A549 (cell line): Measurements from ENCODE around the gene STARD13. TPM values are rescaled to one million over a fixed set of nuclear protein-coding genes. Genes with fewer than 3 reads are reported as not detected.
A peak's percentile ranks its signal among the peaks of the same experiment; 100 is the strongest.

Source experiments
- ATAC-seq, 2 experiments: fragments of 200-7000 bp in 1 of 2; fragments of >200 bp in 1 of 2; cut with Nextera tagmentation in 1 of 2; cut with Tn5 transposase in 1 of 2; 3 replicates each; pipeline versions ENCODE4 v1.8.0 to v1.9.1; 2018 to 2020; ENCODE audit warnings: mild to moderate bottlenecking in 1 of 2, moderate library complexity in 1 of 2
- CTCF ChIA-PET: fragments of 300-600 bp; sonication (Branson Sonifier 250); formaldehyde crosslinking; extraction: SDS; loops from one replicate; lab custom pipeline; 2021; ENCODE audit warnings: antibody characterized with exemption, inconsistent platforms; lab: Yijun Ruan, JAX
- POLR2A ChIA-PET: fragments of 350-600 bp; formaldehyde crosslinking; extraction: SDS; loops from one replicate; lab custom pipeline; 2021; ENCODE audit warnings: antibody characterized with exemption, inconsistent platforms; lab: Yijun Ruan, JAX
- DNase-seq, 2 experiments: peaks; one replicate each; pipeline versions ENCODE4 v3.0.0 to v3.0.0-alpha.2; 2011 to 2016; ENCODE audit warnings: low read depth in 1 of 2, low spot score in 1 of 2
- FAIRE-seq: peaks from 2 replicates; lab custom pipeline; 2011; peaks lifted over from hg19 to GRCh38; lab: Jason Lieb, UNC
- H3K27ac ChIP-seq, 2 experiments: fragments of >200 bp; sonication (Bioruptor Twin); formaldehyde crosslinking; 3 replicates each; pipeline ENCODE4 v1.5.1; 2016 to 2017
- H3K4me1 ChIP-seq: fragments of >200 bp; sonication (Bioruptor Twin); formaldehyde crosslinking; 3 replicates; pipeline ENCODE4 v1.6.1; 2016
- H3K4me2 ChIP-seq: fragments of >200 bp; sonication (Bioruptor Twin); formaldehyde crosslinking; 3 replicates; pipeline ENCODE4 v1.6.1; 2016
- H3K4me3 ChIP-seq: fragments of >200 bp; sonication (Bioruptor Twin); formaldehyde crosslinking; 3 replicates; pipeline ENCODE4 v1.5.1; 2016
- H3K9me3 ChIP-seq: fragments of >200 bp; sonication (Bioruptor Twin); formaldehyde crosslinking; 3 replicates; pipeline ENCODE4 v1.6.1; 2016
- CEBPB ChIP-seq, 2 experiments: fragments of >200 bp in 1 of 2; sonication (Bioruptor Twin) in 1 of 2; formaldehyde crosslinking in 1 of 2; IDR thresholded peaks; 2 replicates each; pipeline ENCODE4 v1.6.1; 2012 to 2016
- CHD2 ChIP-seq: fragments of 150-350 bp; IDR thresholded peaks from 2 replicates; pipeline ENCODE4 v1.6.1; 2014; ENCODE audit warnings: low read length; ENCODE audit not compliant: partially characterized antibody
- CHD4 ChIP-seq: fragments of 200-600 bp; sonication (generic); IDR thresholded peaks from 2 replicates; pipeline ENCODE4 v1.6.1; 2016; ENCODE audit warnings: antibody characterized with exemption, mild to moderate bottlenecking, borderline replicate concordance
- EHMT2 ChIP-seq: fragments of 200-600 bp; sonication (generic); IDR thresholded peaks from 2 replicates; pipeline ENCODE4 v1.6.1; 2016; ENCODE audit warnings: antibody characterized with exemption, low read depth, mild to moderate bottlenecking, moderate library complexity
- FOSL2 ChIP-seq, 2 experiments: fragments of 450-650 bp in 1 of 2; fragments of >200 bp in 1 of 2; sonication (Bioruptor Twin) in 1 of 2; formaldehyde crosslinking; IDR thresholded peaks; 2 replicates each; pipeline versions ENCODE4 v1.5.0 to v1.6.1; 2016 to 2020; ENCODE audit warnings: mild to moderate bottlenecking in 1 of 2, moderate library complexity in 1 of 2
- FOXS1 ChIP-seq: fragments of 250-450 bp; sonication (Bioruptor Pico); IDR thresholded peaks from 2 replicates; pipeline ENCODE4 v1.5.0; 2020; ENCODE audit warnings: mild to moderate bottlenecking, moderate library complexity
- GATA3 ChIP-seq: IDR thresholded peaks from 2 replicates; pipeline ENCODE4 v1.6.1; 2012; ENCODE audit warnings: borderline replicate concordance
- HEYL ChIP-seq: fragments of 250-450 bp; sonication (Bioruptor Pico); IDR thresholded peaks from 2 replicates; pipeline ENCODE4 v1.8.0; 2021; ENCODE audit warnings: mild to moderate bottlenecking, moderate library complexity
- HOXB5 ChIP-seq: fragments of 250-450 bp; sonication (Bioruptor Pico); IDR thresholded peaks from 2 replicates; pipeline ENCODE4 v1.5.0; 2020; ENCODE audit warnings: mild to moderate bottlenecking, moderate library complexity
- KDM5A ChIP-seq: fragments of 200-600 bp; sonication (generic); IDR thresholded peaks from 2 replicates; pipeline ENCODE4 v1.6.1; 2016; ENCODE audit warnings: antibody characterized with exemption, mild to moderate bottlenecking
- MAZ ChIP-seq: fragments of 150-350 bp; IDR thresholded peaks from 2 replicates; pipeline ENCODE4 v1.6.1; 2014; ENCODE audit warnings: antibody characterized with exemption, low read depth, low read length, borderline replicate concordance
- MYC ChIP-seq: IDR thresholded peaks from 2 replicates; pipeline ENCODE4 v1.6.1; 2012; ENCODE audit warnings: mild to moderate bottlenecking, inconsistent platforms, low read length, improper control_type of control experiment, borderline replicate concordance
- POLR2AphosphoS2 ChIP-seq: conservative IDR thresholded peaks from 2 replicates; pipeline ENCODE4 v1.6.1; 2012; ENCODE audit warnings: low read length, improper control_type of control experiment, inconsistent platforms
- RARB ChIP-seq: fragments of 250-450 bp; sonication (Bioruptor Pico); IDR thresholded peaks from 2 replicates; pipeline ENCODE4 v1.8.0; 2021; ENCODE audit warnings: mild to moderate bottlenecking, moderate library complexity
- RFX5 ChIP-seq: fragments of 450-650 bp; IDR thresholded peaks from 2 replicates; pipeline ENCODE4 v1.7.1; 2014; ENCODE audit warnings: antibody characterized with exemption, mild to moderate bottlenecking, moderate library complexity
- TP53 ChIP-seq: fragments of 250-450 bp; sonication (Bioruptor Pico); IDR thresholded peaks from 2 replicates; pipeline ENCODE4 v1.5.0; 2021; ENCODE audit warnings: mild to moderate bottlenecking, moderate library complexity
- ZC3H11A ChIP-seq: fragments of 450-650 bp; IDR thresholded peaks from 2 replicates; pipeline ENCODE4 v1.6.1; 2014; ENCODE audit warnings: antibody characterized with exemption, mild to moderate bottlenecking
- ZFP36 ChIP-seq: fragments of 450-650 bp; IDR thresholded peaks from 2 replicates; pipeline ENCODE4 v1.6.1; 2014; ENCODE audit warnings: borderline replicate concordance; ENCODE audit not compliant: partially characterized antibody
- ZNF302 ChIP-seq: fragments of 250-450 bp; sonication (Bioruptor Pico); IDR thresholded peaks from 2 replicates; pipeline ENCODE4 v1.9.0; 2021; ENCODE audit warnings: inconsistent platforms, mild to moderate bottlenecking, moderate library complexity
- ZSCAN20 ChIP-seq: fragments of 250-450 bp; sonication (Bioruptor Pico); IDR thresholded peaks from 2 replicates; pipeline ENCODE4 v1.8.0; 2022; ENCODE audit warnings: mild to moderate bottlenecking, moderate library complexity
- WGBS: methylation state at CpG from one replicate; pipeline ENCODE4 v1.1.6; 2017; ENCODE audit errors: missing lambda C conversion rate; 5-methylcytosine and 5-hydroxymethylcytosine counted together
- polyA plus RNA-seq, 4 experiments: library from polyadenylated mRNA; depleted of rRNA in 3 of 4; stranded (reverse); fragments of >200 nt; fragmentation: RNase III in 1 of 4; extraction: RNeasy Plus Mini Kit Qiagen cat#74134 plus additional on column Dnase treatment in 1 of 4; gene quantifications; 2 replicates in 3 of 4; 3 replicates in 1 of 4; pipeline ENCODE4 v1.2.3, GENCODE V29; 2011 to 2017
- TF ChIP-seq, protein P1 (sequence below): IDR thresholded peaks from 2 replicates; pipeline ENCODE4 v1.6.1; 2012
- TF ChIP-seq, protein P2 (sequence below): fragments of 150-350 bp; IDR thresholded peaks from 2 replicates; pipeline ENCODE4 v1.6.1; 2014; ENCODE audit warnings: low read depth, mild to moderate bottlenecking, low read length
- TF ChIP-seq, protein P3 (sequence below): fragments of 250-450 bp; sonication (Bioruptor Pico); IDR thresholded peaks from 2 replicates; pipeline ENCODE4 v1.5.0; 2021; ENCODE audit warnings: mild to moderate bottlenecking, moderate library complexity, borderline replicate concordance
- TF ChIP-seq, protein P4 (sequence below): IDR thresholded peaks from 2 replicates; pipeline ENCODE4 v1.6.1; 2012

Gene STARD13
- polyA plus RNA-seq, 2 of the 4 experiments (the other 2 are of a cell fraction), result 2.4 to 2.8 TPM

DNA sequence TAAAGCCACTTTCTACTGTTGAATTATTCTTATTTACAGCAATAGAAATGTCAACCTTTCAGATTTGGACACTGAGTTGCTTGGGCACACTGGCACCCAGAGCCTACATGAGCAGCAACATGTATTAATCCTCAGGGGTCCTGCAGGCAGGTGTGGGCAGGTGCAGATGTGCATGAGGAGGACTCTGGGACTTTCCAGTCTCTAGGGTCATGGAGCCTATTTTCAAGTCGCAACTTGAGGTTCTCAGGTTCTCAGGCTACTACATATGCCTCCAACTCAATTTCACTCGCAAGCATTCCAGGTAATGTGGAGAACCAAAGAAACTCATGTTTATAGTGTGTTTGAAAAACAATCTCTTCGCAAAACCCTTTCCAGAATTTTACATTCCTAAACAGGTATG is 73.2 kb downstream of the STARD13 start:
- Histone ChIP-seq H3K4me3 (no peak overlapping the region), H3K4me1 (no peaks in the 10 kb centered on the region), H3K9me3 (no peaks in the 10 kb centered on the region), H3K4me2 (no peak overlapping the region), H3K27ac (no peak overlapping the region)
- ATAC-seq (no peak), DNase-seq (no peak), FAIRE-seq (no peak)
- 97% methylated on average over 3 of the region's 3 CpGs for WGBS
- TF ChIP-seq HEYL (CRISPR knock-in tag) (no peak), ZNF302 (no peak)
- POLR2A ChIA-PET, result no interaction called here
- CTCF ChIA-PET, result no interaction called here

GRCh38 chr13:33210090-33210489 is 75.5 kb downstream of the STARD13 start:
- H3K4me2 ChIP-seq, result no peak overlapping the region
- DNase-seq, result no peak
- no peak for TF ChIP-seq MYC
- no peak for TF ChIP-seq EHMT2
- TF ChIP-seq HOXB5, result no peak
- TF ChIP-seq POLR2AphosphoS2, result no peak
- no peak for TF ChIP-seq CHD2
- no peak for TF ChIP-seq MAZ
- TF ChIP-seq, protein P1, sequence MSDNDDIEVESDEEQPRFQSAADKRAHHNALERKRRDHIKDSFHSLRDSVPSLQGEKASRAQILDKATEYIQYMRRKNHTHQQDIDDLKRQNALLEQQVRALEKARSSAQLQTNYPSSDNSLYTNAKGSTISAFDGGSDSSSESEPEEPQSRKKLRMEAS, result no peak
- no peak for TF ChIP-seq ZSCAN20 (CRISPR knock-in tag)
- TF ChIP-seq TP53 (CRISPR knock-in tag), result no peak
- no peak for TF ChIP-seq GATA3
- no peak for TF ChIP-seq ZC3H11A
- TF ChIP-seq, protein P2, sequence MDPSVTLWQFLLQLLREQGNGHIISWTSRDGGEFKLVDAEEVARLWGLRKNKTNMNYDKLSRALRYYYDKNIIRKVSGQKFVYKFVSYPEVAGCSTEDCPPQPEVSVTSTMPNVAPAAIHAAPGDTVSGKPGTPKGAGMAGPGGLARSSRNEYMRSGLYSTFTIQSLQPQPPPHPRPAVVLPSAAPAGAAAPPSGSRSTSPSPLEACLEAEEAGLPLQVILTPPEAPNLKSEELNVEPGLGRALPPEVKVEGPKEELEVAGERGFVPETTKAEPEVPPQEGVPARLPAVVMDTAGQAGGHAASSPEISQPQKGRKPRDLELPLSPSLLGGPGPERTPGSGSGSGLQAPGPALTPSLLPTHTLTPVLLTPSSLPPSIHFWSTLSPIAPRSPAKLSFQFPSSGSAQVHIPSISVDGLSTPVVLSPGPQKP, result no peak
- TF ChIP-seq RARB (CRISPR knock-in tag), result no peak
- TF ChIP-seq CEBPB (IDR thresholded peaks at IDR 0.05), result no peak
- TF ChIP-seq FOXS1 (CRISPR knock-in tag), result no peak
- no peak for TF ChIP-seq ZFP36
- H3K4me3 ChIP-seq, result no peak overlapping the region
- ATAC-seq, result no peak
- 79% methylated on average over 2 of the region's 2 CpGs for WGBS
- no peaks in the 10 kb centered on the region for H3K9me3 ChIP-seq
- no peak overlapping the region for H3K27ac ChIP-seq
- no peaks in the 10 kb centered on the region for H3K4me1 ChIP-seq
- no peak for FAIRE-seq
- ChIA-PET CTCF (no interaction called here), POLR2A (no interaction called here)

DNA sequence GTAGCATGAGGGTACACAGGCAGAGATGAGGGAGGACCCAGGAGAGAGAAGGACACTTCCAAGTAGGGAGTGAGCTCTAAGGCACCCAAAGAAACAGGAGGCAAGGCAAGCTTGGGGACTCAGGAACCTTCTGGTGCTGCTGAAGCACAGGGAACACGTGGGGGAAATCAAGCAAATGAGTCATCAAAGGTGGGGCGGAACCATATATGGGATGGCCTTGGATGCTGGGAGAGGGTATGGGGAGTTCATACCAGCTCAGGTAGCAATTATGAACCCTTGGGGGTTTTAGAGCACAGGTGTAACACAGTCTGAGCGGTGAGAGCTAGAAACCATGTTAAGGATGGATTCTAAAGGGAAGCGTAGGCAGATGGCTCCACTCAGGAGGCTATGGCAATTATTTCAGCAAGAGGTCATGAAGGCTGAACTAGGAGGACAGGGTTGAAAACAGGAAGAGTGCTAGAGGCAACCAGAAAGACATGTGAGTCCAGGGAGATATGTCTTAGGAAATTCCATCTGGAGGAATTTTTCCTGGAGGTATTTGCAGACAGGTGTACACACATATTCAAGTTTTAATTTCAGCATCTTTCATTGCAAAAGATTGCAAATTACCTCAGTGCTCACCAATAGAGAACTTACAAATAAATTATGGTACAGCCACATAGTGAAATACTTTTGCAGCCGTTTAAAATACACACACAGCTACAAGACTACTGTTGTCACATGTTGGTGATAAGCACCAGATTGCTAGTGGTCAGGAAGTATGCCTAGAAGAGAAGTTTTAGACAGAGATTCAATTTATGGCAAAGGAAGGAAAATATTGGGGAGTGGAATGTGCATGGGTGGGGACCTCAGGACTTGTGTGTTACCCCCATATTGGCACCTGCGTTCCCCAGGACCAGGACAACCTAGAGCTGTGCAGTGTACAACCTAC is 77.0 kb downstream of the STARD13 start:
- no peak for DNase-seq
- Histone ChIP-seq H3K4me2 (no peak overlapping the region), H3K27ac (no peak overlapping the region), H3K4me3 (no peak overlapping the region), H3K9me3 (no peaks in the 10 kb centered on the region), H3K4me1 (no peaks in the 10 kb centered on the region)
- 78% methylated on average over 6 of the region's 6 CpGs for WGBS
- no peak for ATAC-seq
- TF ChIP-seq FOSL2 (IDR thresholded peaks at IDR 0.05) (no peak), FOSL2 (CRISPR knock-in tag; IDR thresholded peaks at IDR 0.05) (0 out of 2 replicates have a peak, but pooled peaks have one; percentile 7), CEBPB (IDR thresholded peaks at IDR 0.05) (no peak)
- CTCF ChIA-PET, result interaction anchor here (1.2 kb wide), 1 partner anchor 20 kb away, joined by 4 read pairs; no protein-coding TSS in a partner anchor
- no peak for FAIRE-seq
- POLR2A ChIA-PET, result no interaction called here

- no peak for DNase-seq
- WGBS, result 70% methylated on average over 2 of the region's 3 CpGs
- ATAC-seq, result no peak
- Histone ChIP-seq H3K4me2 (no peak overlapping the region), H3K27ac (no peak overlapping the region), H3K4me3 (no peak overlapping the region), H3K4me1 (no peaks in the 10 kb centered on the region), H3K9me3 (no peaks in the 10 kb centered on the region)
- ChIA-PET POLR2A (no interaction called here), CTCF (interaction anchor here (1.2 kb wide), 1 partner anchor 21 kb away, joined by 4 read pairs; no protein-coding TSS in a partner anchor)
- no peak for FAIRE-seq
- TF ChIP-seq ZC3H11A (no peak), CHD4 (no peak), RFX5 (no peak), ZSCAN20 (CRISPR knock-in tag) (no peak), KDM5A (no peak), TP53 (CRISPR knock-in tag) (no peak), ZFP36 (no peak), HOXB5 (no peak)
- TF ChIP-seq, protein P3, sequence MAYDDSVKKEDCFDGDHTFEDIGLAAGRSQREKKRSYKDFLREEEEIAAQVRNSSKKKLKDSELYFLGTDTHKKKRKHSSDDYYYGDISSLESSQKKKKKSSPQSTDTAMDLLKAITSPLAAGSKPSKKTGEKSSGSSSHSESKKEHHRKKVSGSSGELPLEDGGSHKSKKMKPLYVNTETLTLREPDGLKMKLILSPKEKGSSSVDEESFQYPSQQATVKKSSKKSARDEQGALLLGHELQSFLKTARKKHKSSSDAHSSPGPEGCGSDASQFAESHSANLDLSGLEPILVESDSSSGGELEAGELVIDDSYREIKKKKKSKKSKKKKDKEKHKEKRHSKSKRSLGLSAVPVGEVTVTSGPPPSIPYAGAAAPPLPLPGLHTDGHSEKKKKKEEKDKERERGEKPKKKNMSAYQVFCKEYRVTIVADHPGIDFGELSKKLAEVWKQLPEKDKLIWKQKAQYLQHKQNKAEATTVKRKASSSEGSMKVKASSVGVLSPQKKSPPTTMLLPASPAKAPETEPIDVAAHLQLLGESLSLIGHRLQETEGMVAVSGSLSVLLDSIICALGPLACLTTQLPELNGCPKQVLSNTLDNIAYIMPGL (CRISPR knock-in tag), result no peak
- TF ChIP-seq, protein P4, sequence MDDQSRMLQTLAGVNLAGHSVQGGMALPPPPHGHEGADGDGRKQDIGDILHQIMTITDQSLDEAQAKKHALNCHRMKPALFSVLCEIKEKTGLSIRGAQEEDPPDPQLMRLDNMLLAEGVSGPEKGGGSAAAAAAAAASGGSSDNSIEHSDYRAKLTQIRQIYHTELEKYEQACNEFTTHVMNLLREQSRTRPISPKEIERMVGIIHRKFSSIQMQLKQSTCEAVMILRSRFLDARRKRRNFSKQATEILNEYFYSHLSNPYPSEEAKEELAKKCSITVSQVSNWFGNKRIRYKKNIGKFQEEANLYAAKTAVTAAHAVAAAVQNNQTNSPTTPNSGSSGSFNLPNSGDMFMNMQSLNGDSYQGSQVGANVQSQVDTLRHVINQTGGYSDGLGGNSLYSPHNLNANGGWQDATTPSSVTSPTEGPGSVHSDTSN, result no peak
- TF ChIP-seq, protein P2, result no peak
Observed at GRCh38 chr13:33207615-33207961, 78.0 kb downstream of the STARD13 start.
